Heart left ventricle (tissue), 16 donors: ENCODE measurements around the gene ANAPC2. TPM values are rescaled to one million over a fixed set of nuclear protein-coding genes. Genes with fewer than 3 reads are reported as not detected.

Source experiments
- ATAC-seq, 4 donors: fragments of 200-7000 bp; cut with Tn5 transposase; one replicate each; pipeline ENCODE4 v1.9.1; 2020 to 2022; ENCODE audit warnings: moderate library complexity in 4 of 4, mild to moderate bottlenecking in 3 of 4, moderate number of reproducible peaks in 1 of 4
- DNase-seq, 5 donors: peaks; one replicate each; pipeline ENCODE4 v3.0.0-alpha.2; 2020
- H3K27ac ChIP-seq, 12 donors: fragments of 200-600 bp; sonication (generic) in 4 of 12; one replicate each; pipeline versions ENCODE4 v1.5.0 to v1.8.0; 2016 to 2022; ENCODE audit warnings: mild to moderate bottlenecking in 2 of 12
- H3K27me3 ChIP-seq, 9 donors: fragments of 200-600 bp; sonication (generic) in 2 of 9; one replicate each; pipeline versions ENCODE4 v1.5.1 to v1.8.0; 2016 to 2022; ENCODE audit warnings: mild to moderate bottlenecking in 3 of 9
- H3K36me3 ChIP-seq, 9 donors: fragments of 200-600 bp; sonication (generic) in 2 of 9; one replicate each; pipeline versions ENCODE4 v1.5.0 to v1.8.0; 2018 to 2022; ENCODE audit warnings: mild to moderate bottlenecking in 2 of 9
- H3K4me1 ChIP-seq, 12 donors: fragments of 200-600 bp; sonication (generic) in 4 of 12; one replicate each; pipeline versions ENCODE4 v1.5.0 to v1.8.0; 2016 to 2022; ENCODE audit warnings: mild to moderate bottlenecking in 3 of 12
- H3K4me3 ChIP-seq, 12 donors: fragments of 200-600 bp; sonication (generic) in 4 of 12; one replicate each; pipeline versions ENCODE4 v1.5.0 to v1.8.0; 2017 to 2022; ENCODE audit warnings: mild to moderate bottlenecking in 9 of 12, moderate library complexity in 4 of 12
- H3K9me3 ChIP-seq, 12 donors: fragments of 200-600 bp; sonication (generic) in 4 of 12; one replicate each; pipeline versions ENCODE4 v1.5.0 to v1.8.0; 2016 to 2022; ENCODE audit warnings: mild to moderate bottlenecking in 1 of 12
- CTCF ChIP-seq, 12 donors: fragments of 200-600 bp; sonication (generic) in 4 of 12; IDR thresholded peaks; one replicate each; pipeline versions ENCODE4 v1.5.0 to v1.8.0; 2018 to 2022; ENCODE audit warnings: antibody characterized with exemption in 12 of 12, mild to moderate bottlenecking in 5 of 12
- POLR2A ChIP-seq, 2 donors: fragments of 450-650 bp; IDR thresholded peaks; one replicate each; pipeline ENCODE4 v1.6.1; 2017; ENCODE audit warnings: antibody characterized with exemption in 2 of 2, mild to moderate bottlenecking in 2 of 2, moderate library complexity in 2 of 2
- whole genome bisulfite sequencing, 4 donors: extraction: QIAGEN DNeasy Blood & Tissue Kit in 2 of 4; methylation state at CpG; one replicate each; pipeline versions ENCODE4 v1.1.5 to v1.1.7; 2013 to 2018; 5-methylcytosine and 5-hydroxymethylcytosine counted together
- intact Hi-C, 10 donors: fragments of 100-400 bp; cut with DNase I; formaldehyde crosslinking; loops; one replicate each; pipeline versions ENCODE4 v1.11.1 to v1.14.2; 2022
- polyA plus RNA-seq, 2 donors: library from polyadenylated mRNA; stranded (reverse); fragments of 200-250 nt; gene quantifications; one replicate each; pipeline ENCODE4 v1.2.3, GENCODE V29; 2013
- total RNA-seq, 9 donors: library from RNA; depleted of rRNA in 2 of 9; stranded (reverse); fragments of >200 nt in 2 of 9; fragmentation: NEBNext Ultra II Directional in 3 of 9; extraction: Animal tissue kit (Norgen Biotek cat#: 25700) in 3 of 9; gene quantifications; one replicate each; pipeline versions ENCODE4 v1.1.0 to v1.2.4, GENCODE V29; 2016 to 2023
- donor health status: ischemic (EF 13 %, LVEDD 7.1; RV severe dilation, severe dysfunction).
- donor health status: healthy with polysubstance abuse.
- donor health status: DM: no; HTN: yes; CAD: no.
- donor health status: DM: no; HTN: no; CAD: no.
- donor health status: ischemic (EF 25% LVEDD 6.9; RV normal size, moderate dysfunction).
- donor health status: ischemic (EF 25% LVEDD 5.7; RV mildly dilated, moderate dysfunction).
- donor health status: healthy.
- donor health status: DM: yes; HTN: yes; CAD: no.
- donor health status: ischemic (EF 35%, LVEDD 5.7; RV mildly dilated, moderate dysfunction).
- donor health status: nonischemic (EF 11% LVEDD 7.7; RV severe dilation, severe dysfunction).
- donor health status: DM: yes; HTN: yes; CAD: no.
- donor health status: PGD.
- donor health status: ischemic (EF 29% LVEDD 5.4; RV normal size, mild dysfunction).
- donor health status: nonischemic (EF 23%, LVEDD 6.1; RV moderate dilation, normal function).

The ANAPC2 gene
- total and polyA plus RNA-seq, 11 donors = 14.3 to 35.9 (median 28.9) TPM

GRCh38 chr9:137221095-137221505 is 32.7 kb upstream of the ANAPC2 start:
- Histone ChIP-seq H3K27me3 (peaks cover 0 to 4% (median 0%) of the 10 kb centered on the region in 9 donors), H3K4me3 (peak overlapping the region in 9 of 12 donors; percentile 37 to 68 (median 51)), H3K36me3 (peaks cover 0 to 3% (median 0%) of the 10 kb centered on the region in 9 donors), H3K9me3 (no peaks in the 10 kb centered on the region), H3K27ac (peak overlapping the region in 10 of 12 donors; percentile 28 to 85 (median 63)), H3K4me1 (peaks cover 2 to 55% (median 38%) of the 10 kb centered on the region in 12 donors)
- DNase-seq (no peak), ATAC-seq (no peak)
- WGBS, 4 donors = 58 to 76% (median 72%) methylated on average over 9 to 14 of the region's 14 CpGs; no CpG with 5 or more reads in 1 of the 4 donors
- intact Hi-C loops = loop anchor here in 3 of 10 donors (5.0 to 10.0 kb wide), 2 partner anchors 34 to 436 kb away; partner anchors contain the start of genes ANAPC2 (in 2 of the 3) and SSNA1 (in 2 of the 3)
- TF ChIP-seq CTCF (IDR thresholded peaks at IDR 0.05) (no peak), POLR2A (IDR thresholded peaks at IDR 0.05) (no peak)

GRCh38 chr9:137220317-137221094 is 32.1 kb upstream of the ANAPC2 start:
- Histone ChIP-seq H3K27ac (peak overlapping the region in 2 of 12 donors; percentile 43 to 85), H3K27me3 (peaks cover 0 to 4% (median 0%) of the 10 kb centered on the region in 9 donors), H3K9me3 (no peaks in the 10 kb centered on the region), H3K36me3 (peaks cover 0 to 8% (median 0%) of the 10 kb centered on the region in 9 donors), H3K4me3 (no peak overlapping the region), H3K4me1 (peaks cover 2 to 55% (median 38%) of the 10 kb centered on the region in 12 donors)
- TF ChIP-seq CTCF (IDR thresholded peaks at IDR 0.05) (no peak), POLR2A (IDR thresholded peaks at IDR 0.05) (no peak)
- DNase-seq (no peak), ATAC-seq (no peak)
- intact Hi-C loops = loop anchor here in 3 of 10 donors (5.0 to 10.0 kb wide), 2 partner anchors 33 to 436 kb away; partner anchors contain the start of genes ANAPC2 (in 2 of the 3) and SSNA1 (in 2 of the 3)
- WGBS, 4 donors = 66 to 81% (median 77%) methylated on average over 21 to 52 of the region's 52 CpGs

- intact Hi-C loops = loop anchor here in 3 of 10 donors (5.0 to 10.0 kb wide), 2 partner anchors 33 to 435 kb away; partner anchors contain the start of genes ANAPC2 (in 2 of the 3) and SSNA1 (in 2 of the 3)
- H3K27ac ChIP-seq = peak overlapping the region in 1 of 12 donors; percentile 77
- ATAC-seq (no peak), DNase-seq (no peak)
- no peak overlapping the region for H3K4me3 ChIP-seq
- peaks cover 2 to 55% (median 38%) of the 10 kb centered on the region in 12 donors for H3K4me1 ChIP-seq
- peaks cover 0 to 15% (median 0%) of the 10 kb centered on the region in 9 donors for H3K36me3 ChIP-seq
- WGBS, 4 donors = 88 to 94% (median 92%) methylated on average over 10 of the region's 10 CpGs
- peaks cover 0 to 4% (median 0%) of the 10 kb centered on the region in 9 donors for H3K27me3 ChIP-seq
- H3K9me3 ChIP-seq = no peaks in the 10 kb centered on the region
- TF ChIP-seq POLR2A (IDR thresholded peaks at IDR 0.05) = no peak
- TF ChIP-seq CTCF (IDR thresholded peaks at IDR 0.05) = no peak
Observed at GRCh38 chr9:137219757-137220316, 31.5 kb upstream of the ANAPC2 start.
